ENCODE data around the gene DDX47. TPM values are rescaled to one million over a fixed set of nuclear protein-coding genes. Genes with fewer than 3 reads are reported as not detected.

Gene DDX47
- total and polyA plus RNA-seq, 2 of the 4 experiments (the other 2 are of a cell fraction) = 77.8 to 89.5 TPM

DNA sequence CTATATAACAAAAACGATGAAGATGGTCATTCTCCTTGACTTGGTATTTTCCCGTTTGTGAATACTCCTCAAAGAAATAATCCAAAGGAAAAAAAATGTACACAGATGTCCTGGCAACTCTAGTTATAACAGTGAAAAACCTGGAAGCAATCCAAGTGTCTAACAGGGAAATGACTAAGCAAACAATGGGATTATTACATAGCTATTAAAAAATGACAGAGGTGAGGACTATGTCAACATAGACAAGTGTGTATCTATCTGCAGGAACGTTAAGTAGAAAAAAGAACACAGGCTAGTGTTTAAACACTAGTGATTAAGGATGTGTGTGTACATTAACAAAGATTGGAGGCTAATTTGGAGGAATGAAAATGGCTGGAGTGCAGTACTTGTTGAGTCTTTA lies 33.6 kb upstream of the DDX47 start:
- POLR2A ChIA-PET (ENCODE audit: unreplicated experiment) = interaction anchor here (0.5 kb wide), 1 partner anchor 1589 kb away, joined by 3 read pairs; no protein-coding TSS in a partner anchor
- Histone ChIP-seq H3K9ac (ENCODE audit: low read depth, low read length) (no peak overlapping the region), H3K9me1 (ENCODE audit: insufficient read depth, low read length) (peaks cover 9% of the 10 kb centered on the region; the same call in 1 of the 2 replicates), H3K14ac (replicated peaks; ENCODE audit: low read depth, low read length) (no peak overlapping the region), H3K4me3 (ENCODE audit: insufficient read depth, low read depth, low read length) (no peak overlapping the region), H2AFZ (replicated peaks; ENCODE audit: low read length, poor library complexity) (no peak overlapping the region), H3K27ac (ENCODE audit: insufficient read depth, low read length) (no peak overlapping the region), H2BK5ac (ENCODE audit: low read depth, low read length, poor library complexity, severe bottlenecking) (peak overlapping the region; percentile 21), H2BK15ac (ENCODE audit: low read depth, low read length) (no peak overlapping the region), H2BK20ac (ENCODE audit: low read depth, low read length) (no peak overlapping the region), H4K20me1 (ENCODE audit: insufficient read depth, low read length) (no peaks in the 10 kb centered on the region), H4K8ac (ENCODE audit: low read depth in 2 of 2, low read length in 2 of 2) (no peak overlapping the region), H3K79me1 (ENCODE audit: low read depth in 1 of 2, low read length in 2 of 2) (peaks cover 5 to 12% of the 10 kb centered on the region in 2 experiments; a peak in 3 of 4 replicates), H4K5ac (ENCODE audit: low read depth, low read length) (no peak overlapping the region), H2BK120ac (ENCODE audit: low read depth, low read length) (no peak overlapping the region), H3K4me1 (ENCODE audit: control insufficient read depth, insufficient read depth, low read length) (peaks cover 9% of the 10 kb centered on the region), H4K91ac (ENCODE audit: insufficient read depth, low read depth, low read length) (no peak overlapping the region), H3K27me3 (ENCODE audit: control insufficient read depth, insufficient read depth, low read length) (no peaks in the 10 kb centered on the region), H2AK5ac (ENCODE audit: low read depth, low read length) (no peak overlapping the region), H3K36me3 (ENCODE audit: control insufficient read depth, insufficient read depth, low read length) (no peaks in the 10 kb centered on the region), H3K4ac (ENCODE audit: low read depth, low read length) (no peak overlapping the region), H3K4me2 (ENCODE audit: low read depth, low read length) (peak overlapping the region; percentile 66; the same call in 1 of the 2 replicates), H3K18ac (ENCODE audit: low read depth, low read length) (no peak overlapping the region), H3K23ac (ENCODE audit: low read depth, low read length) (no peak overlapping the region), H3K56ac (ENCODE audit: extremely low read depth, insufficient read depth, low read length) (no peak overlapping the region), H3K9me3 (ENCODE audit: control insufficient read depth, insufficient read depth, low read length) (no peaks in the 10 kb centered on the region), H2AK9ac (replicated peaks; ENCODE audit: low read depth, low read length, poor library complexity) (no peak overlapping the region)
- dilution Hi-C loops (cut with HindIII; ENCODE audit: low sequenced_read_pairs, unreplicated experiment) = no loop called here
- WGBS, 2 experiments (ENCODE audit: extremely low coverage in 2 of 2, insufficient read length in 1 of 2) = no CpG with 5 or more reads among the region's 3 CpGs
- DNase-seq (peak; percentile 96), ATAC-seq (ENCODE audit: low read depth) (peak; percentile 76)
- TF ChIP-seq, protein P1, sequence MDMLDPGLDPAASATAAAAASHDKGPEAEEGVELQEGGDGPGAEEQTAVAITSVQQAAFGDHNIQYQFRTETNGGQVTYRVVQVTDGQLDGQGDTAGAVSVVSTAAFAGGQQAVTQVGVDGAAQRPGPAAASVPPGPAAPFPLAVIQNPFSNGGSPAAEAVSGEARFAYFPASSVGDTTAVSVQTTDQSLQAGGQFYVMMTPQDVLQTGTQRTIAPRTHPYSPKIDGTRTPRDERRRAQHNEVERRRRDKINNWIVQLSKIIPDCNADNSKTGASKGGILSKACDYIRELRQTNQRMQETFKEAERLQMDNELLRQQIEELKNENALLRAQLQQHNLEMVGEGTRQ (IDR thresholded peaks at IDR 0.05; ENCODE audit: low read depth, low read length) = no peak
- peak; percentile 44; the same call in 1 of the 2 replicates for TF ChIP-seq CEBPB (IDR thresholded peaks at IDR 0.05; ENCODE audit: low read depth, low read length)
- TF ChIP-seq NFE2L2 (IDR thresholded peaks at IDR 0.05; ENCODE audit: low read depth, low read length) = peak; percentile 67
- CTCF ChIA-PET = interaction anchor here (1.0 to 1.1 kb wide), 2 partner anchors 9 to 11 kb away, joined by 3 to 4 read pairs; no protein-coding TSS in a partner anchor
- no TSS peak for BruUV-seq (replicated peaks)
- intact Hi-C loops (cut with micrococcal nuclease) = no loop called here
- in situ Hi-C loops (cut with MboI; ENCODE audit: low sequenced_read_pairs) = no loop called here
